Sciatic nerve (tissue), 2 donors: ENCODE measurements around the gene ICAM5. TPM values are rescaled to one million over a fixed set of nuclear protein-coding genes. Genes with fewer than 3 reads are reported as not detected.

Source experiments
- ATAC-seq: fragments of 200-7000 bp; cut with Tn5 transposase; one replicate; pipeline ENCODE4 v1.9.1; 2020; ENCODE audit warnings: mild to moderate bottlenecking, moderate library complexity
- DNase-seq: peaks from one replicate; pipeline ENCODE4 v3.0.0-alpha.2; 2020; ENCODE audit warnings: low spot score
- intact Hi-C: fragments of 100-400 bp; cut with DNase I; formaldehyde crosslinking; loops from one replicate; pipeline ENCODE4 v1.14.2; 2022
- total RNA-seq: library from RNA; stranded (reverse); fragmentation: NEBNext Ultra II Directional; extraction: Animal tissue kit (Norgen Biotek cat#: 25700); gene quantifications from one replicate; pipeline ENCODE4 v1.2.1, GENCODE V29; 2021
- donor health status: DM: no; HTN: no; CAD: no.
- donor health status: DM: no; HTN: no; CAD: no.

Gene ICAM5
- total RNA-seq, 1 donor from 2014 or later, result 1.6 TPM

DNA sequence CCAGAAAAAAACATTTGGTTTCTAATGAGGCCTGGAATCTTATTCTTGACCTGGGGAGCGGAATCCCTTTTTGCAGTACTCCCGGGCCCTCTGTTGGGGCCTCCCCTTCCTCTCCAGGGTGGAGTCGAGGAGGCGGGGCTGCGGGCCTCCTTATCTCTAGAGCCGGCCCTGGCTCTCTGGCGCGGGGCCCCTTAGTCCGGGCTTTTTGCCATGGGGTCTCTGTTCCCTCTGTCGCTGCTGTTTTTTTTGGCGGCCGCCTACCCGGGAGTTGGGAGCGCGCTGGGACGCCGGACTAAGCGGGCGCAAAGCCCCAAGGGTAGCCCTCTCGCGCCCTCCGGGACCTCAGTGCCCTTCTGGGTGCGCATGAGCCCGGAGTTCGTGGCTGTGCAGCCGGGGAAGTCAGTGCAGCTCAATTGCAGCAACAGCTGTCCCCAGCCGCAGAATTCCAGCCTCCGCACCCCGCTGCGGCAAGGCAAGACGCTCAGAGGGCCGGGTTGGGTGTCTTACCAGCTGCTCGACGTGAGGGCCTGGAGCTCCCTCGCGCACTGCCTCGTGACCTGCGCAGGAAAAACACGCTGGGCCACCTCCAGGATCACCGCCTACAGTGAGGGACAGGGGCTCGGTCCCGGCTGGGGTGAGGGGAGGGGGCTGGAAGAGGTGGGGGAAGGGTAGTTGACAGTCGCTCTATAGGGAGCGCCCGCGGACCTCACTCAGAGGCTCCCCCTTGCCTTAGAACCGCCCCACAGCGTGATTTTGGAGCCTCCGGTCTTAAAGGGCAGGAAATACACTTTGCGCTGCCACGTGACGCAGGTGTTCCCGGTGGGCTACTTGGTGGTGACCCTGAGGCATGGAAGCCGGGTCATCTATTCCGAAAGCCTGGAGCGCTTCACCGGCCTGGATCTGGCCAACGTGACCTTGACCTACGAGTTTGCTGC is 2.7 kb upstream of the ICAM5 start, which contains the start of gene ICAM4:
TSS of gene ICAM4 (plus strand) at position 153 of the 935 bp plus-strand sequence. CDS start at position 211, 58 bp downstream.
- peak; percentile 29 for ATAC-seq
- DNase-seq, result no peak

GRCh38 chr19:10288662-10289166 is 1.0 kb upstream of the ICAM5 start:
- ATAC-seq (no peak), DNase-seq (no peak)
- intact Hi-C loops, result no loop called here

More for the DNA sequence above, 2.7 kb upstream of the ICAM5 start, which contains the start of gene ICAM4:
- intact Hi-C loops, result no loop called here

GRCh38 chr19:10289167-10289835 is 451 bp upstream of the ICAM5 start:
- DNase-seq, result no peak
- intact Hi-C loops, result no loop called here

DNA sequence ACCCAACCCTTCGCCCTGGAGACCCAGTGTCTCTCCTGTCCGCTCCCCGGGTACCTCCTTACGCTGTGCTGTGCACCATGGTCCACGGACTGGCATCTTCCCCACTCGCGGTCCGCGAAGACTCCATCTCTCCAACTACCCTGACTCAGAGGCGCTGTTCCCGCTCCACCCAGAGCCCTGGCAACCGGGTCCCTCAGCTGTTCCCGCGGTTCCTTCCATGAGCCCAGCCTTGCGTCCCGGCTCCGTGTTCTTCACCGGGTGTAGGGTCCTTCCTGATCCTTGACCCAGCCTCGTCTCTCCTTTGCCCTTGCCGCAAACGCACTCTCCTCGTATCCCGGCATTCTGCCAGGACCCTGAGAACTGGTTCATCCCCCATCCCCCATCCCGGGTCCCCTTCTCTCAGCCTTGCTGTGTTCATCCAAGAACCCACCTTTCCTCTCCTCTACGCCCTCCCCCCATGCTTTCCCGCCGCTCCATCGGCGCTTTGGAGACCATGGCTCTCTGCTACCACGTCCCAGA is 664 bp downstream of the ICAM5 start:
- ATAC-seq (no peak), DNase-seq (no peak)
- intact Hi-C loops, result no loop called here

More at GRCh38 chr19:10289167-10289835, 451 bp upstream of the ICAM5 start:
- ATAC-seq, result no peak

DNA sequence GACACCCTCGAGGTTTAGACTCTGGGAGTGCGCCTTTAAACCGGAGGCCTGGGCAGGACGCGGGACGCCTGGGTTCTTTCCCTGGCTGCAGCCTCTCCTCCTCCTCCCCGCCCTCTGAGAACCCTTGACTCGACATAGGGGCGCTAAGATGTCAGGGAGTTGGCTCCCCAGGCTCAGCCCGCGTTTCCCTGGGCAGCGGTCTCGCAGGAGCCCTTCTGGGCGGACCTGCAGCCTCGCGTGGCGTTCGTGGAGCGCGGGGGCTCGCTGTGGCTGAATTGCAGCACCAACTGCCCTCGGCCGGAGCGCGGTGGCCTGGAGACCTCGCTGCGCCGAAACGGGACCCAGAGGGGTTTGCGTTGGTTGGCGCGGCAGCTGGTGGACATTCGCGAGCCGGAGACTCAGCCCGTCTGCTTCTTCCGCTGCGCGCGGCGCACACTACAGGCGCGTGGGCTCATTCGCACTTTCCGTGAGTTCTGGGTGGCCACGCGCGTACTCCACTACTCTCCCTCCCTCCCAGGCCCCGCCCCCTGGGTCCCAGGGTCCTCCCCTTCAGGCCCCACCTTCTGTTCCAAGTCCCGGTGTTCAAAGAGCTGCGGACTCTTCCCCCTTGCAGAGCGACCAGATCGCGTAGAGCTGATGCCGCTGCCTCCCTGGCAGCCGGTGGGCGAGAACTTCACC is 1.3 kb downstream of the ICAM5 start:
- intact Hi-C loops, result no loop called here
- peak; percentile 41 for ATAC-seq
- no peak for DNase-seq

DNA sequence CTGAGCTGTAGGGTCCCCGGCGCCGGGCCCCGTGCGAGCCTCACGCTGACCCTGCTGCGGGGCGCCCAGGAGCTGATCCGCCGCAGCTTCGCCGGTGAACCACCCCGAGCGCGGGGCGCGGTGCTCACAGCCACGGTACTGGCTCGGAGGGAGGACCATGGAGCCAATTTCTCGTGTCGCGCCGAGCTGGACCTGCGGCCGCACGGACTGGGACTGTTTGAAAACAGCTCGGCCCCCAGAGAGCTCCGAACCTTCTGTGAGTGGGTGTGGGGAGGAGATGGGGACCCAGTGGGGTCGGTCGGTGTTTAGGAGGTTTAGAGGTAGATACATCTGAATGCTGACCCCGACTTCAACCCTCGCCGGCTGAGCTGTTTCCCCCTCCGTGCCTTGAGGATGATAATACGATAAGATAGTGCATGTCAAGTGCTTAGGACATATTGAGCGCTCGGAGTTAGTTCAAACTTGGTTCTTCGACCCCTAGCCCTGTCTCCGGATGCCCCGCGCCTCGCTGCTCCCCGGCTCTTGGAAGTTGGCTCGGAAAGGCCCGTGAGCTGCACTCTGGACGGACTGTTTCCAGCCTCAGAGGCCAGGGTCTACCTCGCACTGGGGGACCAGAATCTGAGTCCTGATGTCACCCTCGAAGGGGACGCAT is 1.9 kb downstream of the ICAM5 start:
- intact Hi-C loops, result no loop called here

DNA sequence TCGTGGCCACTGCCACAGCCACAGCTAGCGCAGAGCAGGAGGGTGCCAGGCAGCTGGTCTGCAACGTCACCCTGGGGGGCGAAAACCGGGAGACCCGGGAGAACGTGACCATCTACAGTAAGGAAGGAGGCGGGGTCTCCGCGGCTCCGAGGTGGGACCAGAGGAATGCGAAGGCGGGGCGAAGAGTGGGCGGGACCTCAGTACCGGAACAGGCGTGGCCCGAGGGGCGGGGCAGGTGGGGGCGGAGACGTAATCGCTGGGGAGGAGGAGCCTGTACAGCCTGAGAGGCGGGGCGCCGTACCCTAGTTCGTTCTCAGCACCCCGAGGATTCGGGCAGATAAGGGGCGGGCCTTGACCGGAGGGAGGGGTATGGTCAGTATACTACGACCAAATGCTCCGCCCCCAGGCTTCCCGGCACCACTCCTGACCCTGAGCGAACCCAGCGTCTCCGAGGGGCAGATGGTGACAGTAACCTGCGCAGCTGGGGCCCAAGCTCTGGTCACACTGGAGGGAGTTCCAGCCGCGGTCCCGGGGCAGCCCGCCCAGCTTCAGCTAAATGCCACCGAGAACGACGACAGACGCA is 2.5 kb downstream of the ICAM5 start:
- peak; percentile 88 for DNase-seq
- ATAC-seq, result peak; percentile 68
- intact Hi-C loops, result no loop called here

More for the DNA sequence above, 1.9 kb downstream of the ICAM5 start:
- no peak for DNase-seq
- no peak for ATAC-seq

DNA sequence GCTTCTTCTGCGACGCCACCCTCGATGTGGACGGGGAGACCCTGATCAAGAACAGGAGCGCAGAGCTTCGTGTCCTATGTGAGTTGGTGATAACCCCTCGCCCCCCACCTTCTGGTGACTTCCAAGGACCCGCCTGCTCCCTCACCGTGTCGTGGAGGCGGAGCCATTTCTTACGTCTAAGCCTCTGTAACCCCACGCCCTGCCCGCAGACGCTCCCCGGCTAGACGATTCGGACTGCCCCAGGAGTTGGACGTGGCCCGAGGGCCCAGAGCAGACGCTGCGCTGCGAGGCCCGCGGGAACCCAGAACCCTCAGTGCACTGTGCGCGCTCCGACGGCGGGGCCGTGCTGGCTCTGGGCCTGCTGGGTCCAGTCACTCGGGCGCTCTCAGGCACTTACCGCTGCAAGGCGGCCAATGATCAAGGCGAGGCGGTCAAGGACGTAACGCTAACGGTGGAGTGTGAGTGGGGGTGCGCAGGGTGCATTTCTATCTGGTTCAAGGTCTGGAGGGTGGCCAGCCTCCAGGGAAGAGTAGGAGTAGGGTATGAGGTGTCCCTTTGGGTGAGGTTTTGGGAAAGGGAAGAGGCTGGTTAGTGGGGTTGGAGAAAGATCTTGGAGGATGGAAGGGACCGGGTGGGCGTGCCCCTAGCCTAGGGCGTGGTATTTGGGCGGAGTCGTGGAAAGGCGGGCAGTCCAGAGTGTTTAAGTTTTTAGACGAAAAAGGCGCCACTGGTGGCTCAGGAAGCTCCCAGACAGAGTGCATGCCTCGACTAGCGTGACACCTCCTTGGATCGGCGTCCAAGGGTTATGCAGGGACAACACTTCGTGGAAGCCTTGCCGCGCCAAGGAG is 3.3 kb downstream of the ICAM5 start:
- intact Hi-C loops, result no loop called here
- DNase-seq, result no peak
- ATAC-seq, result no peak

DNA sequence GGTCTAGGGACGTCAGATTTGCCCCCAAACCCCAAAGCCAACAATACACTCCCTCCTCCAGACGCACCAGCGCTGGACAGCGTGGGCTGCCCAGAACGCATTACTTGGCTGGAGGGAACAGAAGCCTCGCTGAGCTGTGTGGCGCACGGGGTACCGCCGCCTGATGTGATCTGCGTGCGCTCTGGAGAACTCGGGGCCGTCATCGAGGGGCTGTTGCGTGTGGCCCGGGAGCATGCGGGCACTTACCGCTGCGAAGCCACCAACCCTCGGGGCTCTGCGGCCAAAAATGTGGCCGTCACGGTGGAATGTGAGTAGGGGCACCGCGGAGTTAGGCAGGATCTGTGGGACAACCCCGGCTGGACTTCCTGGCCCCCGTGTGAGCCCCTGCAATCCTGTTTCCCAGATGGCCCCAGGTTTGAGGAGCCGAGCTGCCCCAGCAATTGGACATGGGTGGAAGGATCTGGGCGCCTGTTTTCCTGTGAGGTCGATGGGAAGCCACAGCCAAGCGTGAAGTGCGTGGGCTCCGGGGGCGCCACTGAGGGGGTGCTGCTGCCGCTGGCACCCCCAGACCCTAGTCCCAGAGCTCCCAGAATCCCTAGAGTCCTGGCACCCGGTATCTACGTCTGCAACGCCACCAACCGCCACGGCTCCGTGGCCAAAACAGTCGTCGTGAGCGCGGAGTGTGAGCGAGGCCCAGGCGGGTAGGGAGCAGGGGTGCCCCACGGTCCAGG is 4.0 kb downstream of the ICAM5 start:
- intact Hi-C loops, result no loop called here
- no peak for ATAC-seq

GRCh38 chr19:10294368-10294697 is 4.6 kb downstream of the ICAM5 start:
- intact Hi-C loops, result no loop called here
- DNase-seq, result no peak

More for the DNA sequence above, 4.0 kb downstream of the ICAM5 start:
- no peak for DNase-seq

DNA sequence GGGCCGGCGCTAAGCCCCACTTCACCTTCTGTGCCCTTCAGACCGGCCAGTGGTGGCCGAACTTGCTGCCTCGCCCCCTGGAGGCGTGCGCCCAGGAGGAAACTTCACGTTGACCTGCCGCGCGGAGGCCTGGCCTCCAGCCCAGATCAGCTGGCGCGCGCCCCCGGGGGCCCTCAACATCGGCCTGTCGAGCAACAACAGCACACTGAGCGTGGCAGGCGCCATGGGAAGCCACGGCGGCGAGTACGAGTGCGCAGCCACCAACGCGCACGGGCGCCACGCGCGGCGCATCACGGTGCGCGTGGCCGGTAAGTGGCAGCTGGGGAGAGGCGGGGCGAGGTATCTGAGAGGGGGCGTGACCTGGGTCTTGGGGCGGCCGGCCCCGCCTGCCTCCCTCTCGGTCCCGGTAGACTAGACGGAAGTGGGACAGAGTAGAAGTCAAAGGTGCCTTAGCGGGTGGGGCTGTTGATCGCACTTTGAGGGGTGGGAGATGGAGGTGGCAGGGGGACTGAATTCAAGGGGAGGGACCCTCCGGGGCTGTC is 5.6 kb downstream of the ICAM5 start:
- intact Hi-C loops, result no loop called here
- DNase-seq, result no peak
- ATAC-seq, result no peak

More at GRCh38 chr19:10294368-10294697, 4.6 kb downstream of the ICAM5 start:
- no peak for ATAC-seq

GRCh38 chr19:10295847-10296591 is 6.3 kb downstream of the ICAM5 start:
- DNase-seq (no peak), ATAC-seq (no peak)
- intact Hi-C loops, result no loop called here

DNA sequence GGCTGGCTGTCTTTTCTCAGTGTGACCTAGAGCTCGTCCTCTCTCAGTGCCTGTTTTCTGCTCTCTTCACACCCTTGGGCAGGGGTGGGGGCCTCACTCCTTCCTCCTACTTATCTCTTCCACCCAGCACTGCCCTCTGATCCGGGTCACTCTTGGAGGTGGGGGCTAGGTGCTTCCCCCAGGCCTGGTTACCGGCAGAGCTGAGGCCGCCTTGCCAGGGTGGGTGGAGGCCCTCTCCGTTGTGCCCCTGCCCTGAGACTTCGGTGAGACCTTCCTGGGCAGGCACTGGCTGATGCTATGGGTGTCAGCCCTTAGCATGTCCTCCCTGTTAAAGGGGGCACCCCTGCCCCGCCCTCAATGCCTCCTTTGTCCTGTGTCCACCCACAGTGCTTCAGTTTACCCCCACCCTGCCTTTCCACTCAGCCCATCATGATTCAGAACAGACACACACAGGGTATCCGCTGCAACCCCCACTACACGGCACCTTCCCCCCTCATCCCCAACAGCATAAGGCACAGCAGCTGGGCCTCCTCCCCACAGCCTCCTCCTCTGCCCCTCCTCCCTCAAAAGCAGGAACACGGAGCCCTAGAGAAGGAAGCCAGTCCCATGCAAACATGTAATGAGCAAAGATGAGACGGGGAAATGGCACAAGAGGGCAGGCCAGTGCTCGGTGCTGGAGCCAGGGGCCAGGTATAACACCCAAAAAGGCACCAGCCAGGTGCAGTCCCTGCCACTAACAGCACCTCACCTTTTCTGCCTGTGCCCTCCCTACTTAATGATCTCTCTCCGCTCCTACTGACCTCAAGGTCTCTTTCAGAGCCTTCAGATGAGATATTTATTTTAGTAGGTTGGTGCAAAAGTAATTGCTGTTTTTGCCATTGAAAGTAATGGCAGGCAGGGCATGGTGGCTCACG is 10.1 kb downstream of the ICAM5 start:
- intact Hi-C loops, result no loop called here
- ATAC-seq (peak; percentile 29), DNase-seq (no peak)

GRCh38 chr19:10305139-10305806 is 15.5 kb downstream of the ICAM5 start:
- DNase-seq (no peak), ATAC-seq (peak; percentile 61)
- intact Hi-C loops, result no loop called here
